ENCODE results near the gene MAP2K7. TPM values are rescaled to one million over a fixed set of nuclear protein-coding genes. Genes with fewer than 3 reads are reported as not detected.
A peak's percentile ranks its signal among the peaks of the same experiment; 100 is the strongest.

MAP2K7 gene
- total RNA-seq = 10 to 100 TPM; 15.2 to 16.9 TPM

- Histone ChIP-seq H3K4me1 (ENCODE audit: control insufficient read depth in 1 of 2, low read depth in 2 of 2) (peaks cover 18 to 43% of the 10 kb centered on the region in 2 donors), H3K36me3 (no peaks in the 10 kb centered on the region), H3K27me3 (replicated peaks; ENCODE audit: insufficient read depth) (no peaks in the 10 kb centered on the region), H3K9me3 (no peaks in the 10 kb centered on the region), H3K4me3 (peak within 1 kb of the TSS; percentile 90), H3K27ac (peak within 1 kb of the TSS; percentile 72 to 74)
- ATAC-seq (ENCODE audit: insufficient number of reproducible peaks, low FRiP score, low read depth) (peak; percentile 91), DNase-seq (ENCODE audit: low spot score) (peak; percentile 99)
- peak; percentile 44 for TF ChIP-seq CTCF (IDR thresholded peaks at IDR 0.05)
Observed at GRCh38 chr19:7903244-7904073, at the start of gene MAP2K7. TSS of gene MAP2K7 (plus strand) at chr19:7903877. CDS start at chr19:7903945, 68 bp downstream.

DNA sequence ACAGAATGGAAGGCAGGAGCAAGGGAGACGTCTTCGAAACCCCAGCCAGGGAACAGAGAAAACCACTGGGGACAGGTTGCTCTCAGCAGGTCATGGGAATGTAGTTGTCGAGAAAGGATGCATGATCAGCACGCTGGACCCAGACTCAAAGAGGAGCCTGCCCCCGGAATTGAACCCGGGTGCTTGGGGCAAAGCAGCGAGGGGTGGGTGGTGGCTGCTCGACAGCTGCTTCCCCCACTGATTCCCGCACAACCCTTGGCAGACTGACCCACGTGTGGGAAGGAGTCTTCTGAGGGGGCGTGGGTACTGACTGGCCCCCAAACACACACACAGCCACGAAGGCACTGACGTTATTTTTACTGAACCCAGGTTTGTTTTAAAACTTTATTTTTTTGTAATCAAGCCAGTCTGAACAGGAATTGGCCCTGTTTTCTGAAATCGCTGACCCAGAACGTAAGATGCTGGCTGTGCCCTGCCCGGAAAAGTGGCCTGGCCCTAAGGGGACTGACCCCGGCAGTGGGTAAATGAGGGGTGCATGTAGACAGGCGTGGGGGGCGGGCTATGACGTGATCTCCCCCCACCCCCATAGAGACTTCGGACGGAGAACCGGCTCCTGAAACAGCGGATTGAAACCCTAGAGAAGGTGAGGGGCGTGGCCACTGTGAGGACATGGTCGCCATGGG lies 48.1 kb upstream of the MAP2K7 start:
- ATAC-seq (ENCODE audit: insufficient number of reproducible peaks, low FRiP score, low read depth) (no peak), DNase-seq (ENCODE audit: low spot score) (no peak)
- Histone ChIP-seq H3K27ac (no peak overlapping the region), H3K36me3 (peaks cover 5% of the 10 kb centered on the region), H3K4me1 (ENCODE audit: control insufficient read depth in 1 of 2, low read depth in 2 of 2) (no peaks in the 10 kb centered on the region), H3K27me3 (replicated peaks; ENCODE audit: insufficient read depth) (no peaks in the 10 kb centered on the region), H3K4me3 (no peak overlapping the region), H3K9me3 (no peaks in the 10 kb centered on the region)
- TF ChIP-seq CTCF (IDR thresholded peaks at IDR 0.05) = no peak

- no peaks in the 10 kb centered on the region for H3K9me3 ChIP-seq
- H3K36me3 ChIP-seq = peaks cover 5% of the 10 kb centered on the region
- no peak for DNase-seq (ENCODE audit: low spot score)
- no peaks in the 10 kb centered on the region for H3K27me3 ChIP-seq (replicated peaks; ENCODE audit: insufficient read depth)
- H3K27ac ChIP-seq = no peak overlapping the region
- TF ChIP-seq CTCF (IDR thresholded peaks at IDR 0.05) = no peak
- no peak for ATAC-seq (ENCODE audit: insufficient number of reproducible peaks, low FRiP score, low read depth)
- no peaks in the 10 kb centered on the region for H3K4me1 ChIP-seq (ENCODE audit: control insufficient read depth in 1 of 2, low read depth in 2 of 2)
- no peak overlapping the region for H3K4me3 ChIP-seq
Observed at GRCh38 chr19:7856109-7856591, 47.5 kb upstream of the MAP2K7 start.

DNA sequence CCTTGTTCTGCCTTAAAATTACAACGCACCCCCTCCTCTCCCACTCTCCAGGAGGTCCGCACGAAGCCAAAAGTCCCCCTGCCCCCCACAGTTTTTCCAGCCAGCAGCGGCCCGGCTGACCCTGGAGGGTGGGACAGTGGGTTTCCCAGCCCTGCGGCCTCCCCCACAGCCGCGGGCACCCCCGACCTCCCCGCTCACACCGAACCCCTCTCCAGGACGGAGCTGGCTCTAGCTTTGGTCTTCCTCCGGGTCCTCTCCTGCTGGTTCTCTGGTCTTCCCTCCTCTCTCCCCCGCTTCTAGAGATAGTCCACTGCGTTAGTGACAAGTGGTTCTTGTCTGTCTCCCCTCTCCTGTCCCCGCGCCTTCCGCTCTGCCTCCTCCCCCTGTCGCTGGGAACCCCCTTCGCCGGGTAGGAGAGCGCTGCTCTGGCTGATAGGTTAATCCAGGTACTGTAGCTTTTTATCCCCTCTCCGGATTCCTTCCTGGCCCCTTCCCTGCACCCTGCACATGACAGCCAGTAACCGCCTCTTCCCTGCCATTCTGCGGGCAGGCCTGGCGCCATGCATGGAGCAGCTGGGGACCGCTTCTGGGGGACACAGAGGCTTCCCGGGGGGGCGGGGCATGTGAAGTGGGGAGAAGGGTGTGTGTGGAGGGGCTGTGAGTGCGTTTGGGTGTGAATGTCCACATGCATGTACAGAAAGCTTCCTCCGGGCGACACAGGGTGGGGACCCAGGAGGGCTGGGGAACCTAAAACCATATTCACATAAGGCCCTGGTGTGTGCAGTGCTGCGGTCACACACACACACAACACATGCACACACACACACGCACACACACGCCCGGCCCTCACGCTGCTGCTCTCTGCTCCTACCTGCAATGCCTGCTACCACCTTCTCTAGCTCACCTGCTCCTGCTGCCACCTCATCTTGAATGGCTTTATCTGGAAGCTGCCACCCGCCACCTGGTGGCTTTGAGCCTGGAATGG lies 46.7 kb upstream of the MAP2K7 start:
- no peak overlapping the region for H3K4me3 ChIP-seq
- H3K9me3 ChIP-seq = no peaks in the 10 kb centered on the region
- peaks cover 5% of the 10 kb centered on the region for H3K36me3 ChIP-seq
- no peaks in the 10 kb centered on the region for H3K27me3 ChIP-seq (replicated peaks; ENCODE audit: insufficient read depth)
- H3K27ac ChIP-seq = no peak overlapping the region
- H3K4me1 ChIP-seq (ENCODE audit: control insufficient read depth in 1 of 2, low read depth in 2 of 2) = no peaks in the 10 kb centered on the region
- TF ChIP-seq CTCF (IDR thresholded peaks at IDR 0.05) = no peak
- ATAC-seq (ENCODE audit: insufficient number of reproducible peaks, low FRiP score, low read depth) (no peak), DNase-seq (ENCODE audit: low spot score) (no peak)
